ENCODE data around the gene ZMAT3.
A peak's percentile ranks its signal among the peaks of the same experiment; 100 is the strongest.
"Not testable (repeated sequence)": the region's sequence is repeated elsewhere in the genome, so short reads cannot be mapped to it uniquely, and the experiment has no call there.

Gene ZMAT3

GRCh38 chr3:179068779-179069530, 2.7 kb downstream of the ZMAT3 start:
- peak; percentile 21 for DNase-seq (ENCODE audit: low read depth)

GRCh38 chr3:179067839-179068238, 3.8 kb downstream of the ZMAT3 start:
- no peak for DNase-seq (ENCODE audit: low read depth)

GRCh38 chr3:179067291-179067690, 4.3 kb downstream of the ZMAT3 start:
- DNase-seq (ENCODE audit: low read depth): no peak

- DNase-seq (ENCODE audit: low read depth): no peak
Measured at GRCh38 chr3:179063945-179064560, 7.6 kb downstream of the ZMAT3 start.

- no peak for DNase-seq (ENCODE audit: low read depth)
Measured at GRCh38 chr3:179056326-179056725, 15.3 kb downstream of the ZMAT3 start.

- DNase-seq (ENCODE audit: low read depth): not testable (repeated sequence)
Measured at GRCh38 chr3:179054565-179054964, 17.0 kb downstream of the ZMAT3 start.

GRCh38 chr3:179046497-179047353, 24.9 kb downstream of the ZMAT3 start:
- DNase-seq (ENCODE audit: low read depth): no peak

- no peak for DNase-seq (ENCODE audit: low read depth)
Measured at GRCh38 chr3:179045719-179046402, 25.7 kb downstream of the ZMAT3 start.

- DNase-seq (ENCODE audit: low read depth): not testable (repeated sequence)
Measured at GRCh38 chr3:179038899-179039251, 32.7 kb downstream of the ZMAT3 start.

GRCh38 chr3:179038216-179038898, 33.3 kb downstream of the ZMAT3 start:
- DNase-seq (ENCODE audit: low read depth): no peak

- peak; percentile 27 for DNase-seq (ENCODE audit: low read depth)
Measured at GRCh38 chr3:179037351-179037750, 34.3 kb downstream of the ZMAT3 start.

- no peak for DNase-seq (ENCODE audit: low read depth)
Measured at GRCh38 chr3:179036626-179037300, 34.8 kb downstream of the ZMAT3 start.

GRCh38 chr3:179036226-179036625, 35.4 kb downstream of the ZMAT3 start:
- no peak for DNase-seq (ENCODE audit: low read depth)

GRCh38 chr3:179035232-179035631, 36.4 kb downstream of the ZMAT3 start:
- DNase-seq (ENCODE audit: low read depth): no peak

GRCh38 chr3:179033304-179033657, 38.3 kb downstream of the ZMAT3 start:
- not testable (repeated sequence) for DNase-seq (ENCODE audit: low read depth)

GRCh38 chr3:179032454-179033303, 38.9 kb downstream of the ZMAT3 start:
- DNase-seq (ENCODE audit: low read depth): not testable (repeated sequence)

GRCh38 chr3:179029096-179029495, 42.5 kb downstream of the ZMAT3 start:
- DNase-seq (ENCODE audit: low read depth): no peak

- no peak for DNase-seq (ENCODE audit: low read depth)
Measured at GRCh38 chr3:179028408-179028807, 43.2 kb downstream of the ZMAT3 start.

- no peak for DNase-seq (ENCODE audit: low read depth)
Measured at GRCh38 chr3:179027326-179027900, 44.2 kb downstream of the ZMAT3 start.

GRCh38 chr3:179026636-179027035, 45.0 kb downstream of the ZMAT3 start:
- DNase-seq (ENCODE audit: low read depth): no peak
